ENCODE results near the gene MAEA. TPM values are rescaled to one million over a fixed set of nuclear protein-coding genes. Genes with fewer than 3 reads are reported as not detected.
A peak's percentile ranks its signal among the peaks of the same experiment; 100 is the strongest.

Gene MAEA
- total RNA-seq, 1 experiment from 2014 or later: 81.1 TPM

DNA sequence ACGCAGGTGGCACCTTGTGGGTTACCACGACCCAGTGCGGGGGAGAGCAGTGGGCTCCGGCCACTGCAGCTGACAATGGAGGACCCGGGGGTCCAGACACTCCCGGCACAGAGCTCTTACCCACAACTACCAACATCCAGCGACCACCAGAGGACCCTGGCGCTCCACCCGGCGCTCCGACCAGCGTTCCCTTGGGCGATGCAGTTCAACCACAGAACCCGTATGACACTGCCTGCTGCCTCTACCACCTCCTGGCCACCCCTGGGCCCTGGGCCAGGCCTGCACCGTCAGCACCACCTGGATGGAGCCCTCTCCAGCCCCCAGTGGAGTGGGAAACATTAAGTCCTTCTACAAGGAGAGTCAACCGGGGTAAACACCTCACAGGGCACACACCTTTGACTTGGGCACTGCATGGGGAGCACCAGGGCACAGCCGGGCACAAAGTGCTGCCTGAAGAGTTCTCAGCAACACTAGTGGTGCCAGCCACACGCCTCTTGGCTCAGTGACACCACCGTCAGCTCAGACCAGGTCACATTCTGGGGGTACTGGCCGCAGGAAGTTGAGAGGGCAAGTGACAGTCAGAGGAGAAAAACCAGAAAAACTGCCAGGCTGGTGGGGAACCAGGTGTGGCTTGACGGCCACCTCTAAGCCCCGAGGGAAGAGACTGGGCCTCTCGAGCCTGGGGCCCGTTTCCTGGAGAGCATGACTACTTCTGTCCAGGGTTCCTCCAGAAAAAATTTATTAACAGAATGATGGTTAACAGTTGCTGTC, 43.4 kb upstream of the MAEA start:
- ChIA-PET POLR2A (no interaction called here), CTCF (no interaction called here)
- H3K27me3 ChIP-seq (replicated peaks; ENCODE audit: control insufficient read depth, insufficient read depth, low read length): no peaks in the 10 kb centered on the region
- peak in 1 of 2 experiments; percentile 39 for DNase-seq
- H3K27me3 Mint-ChIP-seq (ENCODE audit: insufficient read depth, unreplicated experiment): no peaks in the 10 kb centered on the region
- H3K36me3 Mint-ChIP-seq (ENCODE audit: insufficient read depth, unreplicated experiment): peaks cover 59% of the 10 kb centered on the region
- H3K36me3 ChIP-seq (ENCODE audit: control insufficient read depth, insufficient read depth, low read length): peaks cover 4% of the 10 kb centered on the region
- peaks cover 16% of the 10 kb centered on the region for H3K4me1 ChIP-seq
- H3K9me3 Mint-ChIP-seq (ENCODE audit: unreplicated experiment): no peaks in the 10 kb centered on the region
- peaks cover 14% of the 10 kb centered on the region for H3K4me1 Mint-ChIP-seq (ENCODE audit: low read depth, unreplicated experiment)
- intact Hi-C loops (cut with micrococcal nuclease; ENCODE audit: unreplicated experiment): no loop called here
- peak overlapping the region; percentile 77 for H3K4me3 Mint-ChIP-seq (ENCODE audit: unreplicated experiment)
- H3K4me3 ChIP-seq (ENCODE audit: low read depth, low read length): no peak overlapping the region
- peak overlapping the region; percentile 76 for H3K27ac Mint-ChIP-seq (ENCODE audit: unreplicated experiment)
- BruUV-seq (replicated peaks): TSS peak; percentile 41
- TF ChIP-seq, protein P1, sequence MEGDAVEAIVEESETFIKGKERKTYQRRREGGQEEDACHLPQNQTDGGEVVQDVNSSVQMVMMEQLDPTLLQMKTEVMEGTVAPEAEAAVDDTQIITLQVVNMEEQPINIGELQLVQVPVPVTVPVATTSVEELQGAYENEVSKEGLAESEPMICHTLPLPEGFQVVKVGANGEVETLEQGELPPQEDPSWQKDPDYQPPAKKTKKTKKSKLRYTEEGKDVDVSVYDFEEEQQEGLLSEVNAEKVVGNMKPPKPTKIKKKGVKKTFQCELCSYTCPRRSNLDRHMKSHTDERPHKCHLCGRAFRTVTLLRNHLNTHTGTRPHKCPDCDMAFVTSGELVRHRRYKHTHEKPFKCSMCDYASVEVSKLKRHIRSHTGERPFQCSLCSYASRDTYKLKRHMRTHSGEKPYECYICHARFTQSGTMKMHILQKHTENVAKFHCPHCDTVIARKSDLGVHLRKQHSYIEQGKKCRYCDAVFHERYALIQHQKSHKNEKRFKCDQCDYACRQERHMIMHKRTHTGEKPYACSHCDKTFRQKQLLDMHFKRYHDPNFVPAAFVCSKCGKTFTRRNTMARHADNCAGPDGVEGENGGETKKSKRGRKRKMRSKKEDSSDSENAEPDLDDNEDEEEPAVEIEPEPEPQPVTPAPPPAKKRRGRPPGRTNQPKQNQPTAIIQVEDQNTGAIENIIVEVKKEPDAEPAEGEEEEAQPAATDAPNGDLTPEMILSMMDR (IDR thresholded peaks at IDR 0.05; ENCODE audit: insufficient read depth in 1 of 2, low read depth in 1 of 2, low read length in 1 of 2, severe bottlenecking in 1 of 2, unreplicated experiment in 1 of 2): no peak
- peaks cover 1% of the 10 kb centered on the region; the same call in 1 of the 2 replicates for H3K9me3 ChIP-seq

DNA sequence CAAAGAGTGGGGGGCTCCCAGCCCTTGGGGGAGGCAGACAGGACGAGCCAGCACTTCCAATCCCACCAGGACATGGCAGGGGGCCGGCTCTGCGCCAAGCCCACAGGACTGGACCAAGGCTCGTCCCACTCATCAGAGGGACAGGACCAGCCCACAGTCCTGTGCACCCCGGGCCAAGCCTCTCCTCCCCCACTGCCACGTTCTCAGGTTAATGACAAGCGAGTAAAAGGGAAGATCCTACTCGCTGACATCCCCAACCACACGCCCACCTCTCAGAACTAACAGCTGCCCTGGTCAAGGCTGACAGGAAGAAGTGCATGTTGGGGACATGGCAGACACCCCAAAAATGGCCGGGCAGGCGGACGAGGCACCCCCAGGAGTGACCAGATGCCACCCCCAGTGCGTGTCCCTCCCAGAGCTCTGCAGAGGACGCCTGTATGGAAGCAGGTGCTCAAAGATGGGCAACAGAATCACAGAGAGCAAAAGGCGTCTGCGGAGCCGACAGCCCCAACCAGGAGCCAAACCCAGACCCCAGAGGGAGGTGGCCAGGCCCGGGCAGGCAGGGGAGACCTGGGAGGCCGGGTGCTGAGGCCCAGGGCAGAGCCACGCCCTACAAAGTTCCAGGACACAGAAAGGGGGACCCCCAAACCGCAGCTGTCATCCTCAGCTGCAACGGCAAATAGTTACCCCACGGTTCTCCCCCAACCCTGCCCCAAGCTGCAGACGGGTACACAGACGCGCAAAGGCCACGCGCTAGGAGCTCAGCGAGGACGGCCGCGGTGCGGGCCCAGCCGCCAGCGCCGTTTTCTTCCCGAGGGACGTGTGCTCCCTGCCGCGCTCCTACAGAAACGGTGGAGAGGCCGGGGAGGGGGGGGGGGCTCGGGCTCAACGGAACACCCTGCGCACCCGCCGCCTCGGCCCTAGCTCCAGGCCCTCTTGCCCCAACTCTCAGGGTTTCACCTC, 42.5 kb upstream of the MAEA start:
- Mint-ChIP-seq H3K36me3 (ENCODE audit: insufficient read depth, unreplicated experiment) (peaks cover 57% of the 10 kb centered on the region), H3K9me3 (ENCODE audit: unreplicated experiment) (no peaks in the 10 kb centered on the region), H3K27me3 (ENCODE audit: insufficient read depth, unreplicated experiment) (no peaks in the 10 kb centered on the region), H3K4me3 (ENCODE audit: unreplicated experiment) (peak overlapping the region; percentile 77), H3K27ac (ENCODE audit: unreplicated experiment) (peak overlapping the region; percentile 76), H3K4me1 (ENCODE audit: low read depth, unreplicated experiment) (peaks cover 14% of the 10 kb centered on the region)
- no TSS peak for BruUV-seq (replicated peaks)
- Histone ChIP-seq H3K4me1 (peaks cover 16% of the 10 kb centered on the region), H3K9me3 (peaks cover 7% of the 10 kb centered on the region; the same call in 1 of the 2 replicates), H3K4me3 (ENCODE audit: low read depth, low read length) (peak overlapping the region; percentile 90), H3K27me3 (replicated peaks; ENCODE audit: control insufficient read depth, insufficient read depth, low read length) (no peaks in the 10 kb centered on the region), H3K36me3 (ENCODE audit: control insufficient read depth, insufficient read depth, low read length) (peaks cover 4% of the 10 kb centered on the region)
- intact Hi-C loops (cut with micrococcal nuclease; ENCODE audit: unreplicated experiment): no loop called here
- TF ChIP-seq, protein P1 (IDR thresholded peaks at IDR 0.05; ENCODE audit: insufficient read depth in 1 of 2, low read depth in 1 of 2, low read length in 1 of 2, severe bottlenecking in 1 of 2, unreplicated experiment in 1 of 2): no peak
- ChIA-PET CTCF (interaction anchor here (0.6 kb wide), 2 partner anchors 42 to 233 kb away, joined by 3 to 4 read pairs; no protein-coding TSS in a partner anchor), POLR2A (interaction anchor here (0.5 to 0.6 kb wide), 2 partner anchors 40 to 83 kb away, joined by 4 to 7 read pairs; no protein-coding TSS in a partner anchor)
- peak in 1 of 2 experiments; percentile 34 for DNase-seq

DNA sequence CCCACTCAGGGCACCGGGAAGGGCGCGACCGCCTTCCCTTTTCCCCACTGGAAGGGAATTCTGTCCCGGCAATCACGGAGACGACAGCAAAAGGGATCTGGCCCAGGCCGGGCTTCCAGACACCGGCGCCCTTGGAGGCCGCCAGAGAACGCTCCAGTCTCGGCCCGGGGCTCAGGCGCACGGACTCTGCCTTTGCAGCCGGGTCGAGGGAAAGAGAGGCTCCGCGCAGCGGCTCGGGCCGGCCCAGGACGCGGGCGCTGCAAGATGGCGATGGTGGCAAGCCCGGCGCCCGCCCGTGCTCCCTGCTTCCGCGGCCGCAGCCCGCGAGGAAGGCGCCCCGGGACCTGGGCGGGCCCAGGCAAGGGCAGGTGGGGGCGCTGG, 41.8 kb upstream of the MAEA start:
- intact Hi-C loops (cut with micrococcal nuclease; ENCODE audit: unreplicated experiment): no loop called here
- POLR2A ChIA-PET: interaction anchor here (2.1 kb wide), 1 partner anchor 99 kb away, joined by 25 read pairs; the partner anchor contains the start of gene UVSSA
- CTCF ChIA-PET: interaction anchor here (0.6 kb wide), 1 partner anchor 234 kb away, joined by 3 read pairs; no protein-coding TSS in a partner anchor
- H3K36me3 ChIP-seq (ENCODE audit: control insufficient read depth, insufficient read depth, low read length): peaks cover 4% of the 10 kb centered on the region
- H3K4me3 Mint-ChIP-seq (ENCODE audit: unreplicated experiment): peak overlapping the region; percentile 77
- H3K4me1 Mint-ChIP-seq (ENCODE audit: low read depth, unreplicated experiment): peaks cover 8% of the 10 kb centered on the region
- peak in 1 of 2 experiments; percentile 38 for DNase-seq
- peaks cover 16% of the 10 kb centered on the region for H3K4me1 ChIP-seq
- peaks cover 7% of the 10 kb centered on the region; the same call in 1 of the 2 replicates for H3K9me3 ChIP-seq
- peaks cover 4% of the 10 kb centered on the region for H3K9me3 Mint-ChIP-seq (ENCODE audit: unreplicated experiment)
- H3K27me3 Mint-ChIP-seq (ENCODE audit: insufficient read depth, unreplicated experiment): no peaks in the 10 kb centered on the region
- TF ChIP-seq, protein P1 (IDR thresholded peaks at IDR 0.05; ENCODE audit: insufficient read depth in 1 of 2, low read depth in 1 of 2, low read length in 1 of 2, severe bottlenecking in 1 of 2, unreplicated experiment in 1 of 2): no peak
- no peaks in the 10 kb centered on the region for H3K27me3 ChIP-seq (replicated peaks; ENCODE audit: control insufficient read depth, insufficient read depth, low read length)
- peaks cover 51% of the 10 kb centered on the region for H3K36me3 Mint-ChIP-seq (ENCODE audit: insufficient read depth, unreplicated experiment)
- H3K27ac Mint-ChIP-seq (ENCODE audit: unreplicated experiment): peak overlapping the region; percentile 76
- no TSS peak for BruUV-seq (replicated peaks)
- H3K4me3 ChIP-seq (ENCODE audit: low read depth, low read length): peak overlapping the region; percentile 90
